K562 (cell line): ENCODE results near the gene NEDD8. TPM values are rescaled to one million over a fixed set of nuclear protein-coding genes. Genes with fewer than 3 reads are reported as not detected.
A peak's percentile ranks its signal among the peaks of the same experiment; 100 is the strongest.

ENCODE experiments used
- ARID1B ChIP-seq: fragments of 450-650 bp; IDR thresholded peaks from 2 replicates; pipeline ENCODE4 v1.6.1; 2016; ENCODE audit warnings: antibody characterized with exemption, mild to moderate bottlenecking, inconsistent platforms
- ATF1 ChIP-seq, 2 experiments: fragments of 450-650 bp in 1 of 2; IDR thresholded peaks; 2 replicates each; pipeline ENCODE4 v1.6.1; 2016; ENCODE audit warnings: missing compliant biosample characterization in 1 of 2, missing genetic modification characterization in 1 of 2
- CBFA2T2 ChIP-seq: fragments of 450-650 bp; conservative IDR thresholded peaks from 2 replicates; pipeline ENCODE4 v1.6.1; 2017; ENCODE audit warnings: mild to moderate bottlenecking
- CBX3 ChIP-seq, 2 experiments: IDR thresholded peaks; 1 replicate in 1 of 2; 2 replicates in 1 of 2; pipeline ENCODE4 v1.6.1; 2012; ENCODE audit warnings: inconsistent platforms in 2 of 2, low read length in 2 of 2, borderline replicate concordance in 1 of 2, control low read depth in 1 of 2
- FOXP1 ChIP-seq: sonication (generic); formaldehyde crosslinking; IDR thresholded peaks from 2 replicates; pipeline ENCODE4 v1.8.0; 2022; ENCODE audit warnings: mild to moderate bottlenecking, missing genetic modification reagents
- GABPA ChIP-seq: fragments of 200-800 bp; sonication (Bioruptor generic); conservative IDR thresholded peaks from 2 replicates; pipeline ENCODE4 v1.6.1; 2016; ENCODE audit warnings: low read depth, missing genetic modification characterization, missing compliant biosample characterization
- HDAC2 ChIP-seq: fragments of 450-650 bp; IDR thresholded peaks from 2 replicates; pipeline ENCODE4 v1.6.1; 2016; ENCODE audit warnings: mild to moderate bottlenecking
- NCOR1 ChIP-seq: fragments of 450-650 bp; IDR thresholded peaks from 2 replicates; pipeline ENCODE4 v1.6.1; 2016; ENCODE audit warnings: mild to moderate bottlenecking, moderate library complexity
- NFYB ChIP-seq: IDR thresholded peaks from 2 replicates; pipeline ENCODE4 v1.6.1; 2011; ENCODE audit warnings: mild to moderate bottlenecking, moderate library complexity; ENCODE audit not compliant: insufficient read length; ENCODE audit errors: extremely low read depth
- POLR2B ChIP-seq: fragments of 450-650 bp; IDR thresholded peaks from 2 replicates; pipeline ENCODE4 v1.6.1; 2018; ENCODE audit warnings: low read depth; ENCODE audit not compliant: partially characterized antibody
- RBFOX2 ChIP-seq: fragments of 200-400 bp; formaldehyde crosslinking; IDR thresholded peaks from 2 replicates; pipeline ENCODE4 v1.6.1; 2017; ENCODE audit warnings: low read depth, mild to moderate bottlenecking, low read length, moderate library complexity
- SUPT5H ChIP-seq: fragments of 450-650 bp; IDR thresholded peaks from 2 replicates; pipeline ENCODE4 v1.6.1; 2016
- TBL1XR1 ChIP-seq, 2 experiments: IDR thresholded peaks; 2 replicates each; pipeline ENCODE4 v1.6.1; 2012; ENCODE audit warnings: improper control_type of control experiment in 2 of 2, low read length in 2 of 2, mild to moderate bottlenecking in 1 of 2
- ZNF175 ChIP-seq: fragments of 200-800 bp; sonication (Bioruptor generic); IDR thresholded peaks from 2 replicates; pipeline ENCODE4 v1.6.1; 2016; ENCODE audit warnings: low read depth, mild to moderate bottlenecking, missing genetic modification characterization, missing compliant biosample characterization
- ZNF197 ChIP-seq: fragments of 200-800 bp; sonication (Bioruptor generic); IDR thresholded peaks from 2 replicates; pipeline ENCODE4 v1.6.1; 2016; ENCODE audit warnings: low read depth, missing genetic modification characterization, missing compliant biosample characterization
- ZNF316 ChIP-seq: fragments of 450-650 bp; IDR thresholded peaks from 2 replicates; pipeline ENCODE4 v1.6.1; 2016
- ZNF561 ChIP-seq: fragments of 450-650 bp; formaldehyde crosslinking; conservative IDR thresholded peaks from 2 replicates; pipeline ENCODE4 v1.4.0; 2020; ENCODE audit warnings: mild to moderate bottlenecking, moderate library complexity
- polyA plus RNA-seq, 8 experiments: library from polyadenylated mRNA; depleted of rRNA in 4 of 8; stranded (reverse) in 5 of 8; unstranded in 3 of 8; fragments of >200 nt; fragmentation: Nextera tagmentation in 2 of 8; fragmentation: Illumina TruSeq in 1 of 8; extraction: Ambion mirVana in 2 of 8; extraction: Trizol in 1 of 8; gene quantifications; 2 replicates each; pipeline versions ENCODE4 v1.2.1 to v1.2.3, GENCODE V29; 2011 to 2014; ENCODE audit warnings: inconsistent platforms in 1 of 8, missing spikeins in 1 of 8
- total RNA-seq, 7 experiments: library from RNA; depleted of rRNA in 6 of 7; stranded (reverse); fragments of >200 nt in 6 of 7; fragmentation: Illumina TruSeq in 2 of 7; extraction: Trizol in 2 of 7; gene quantifications; 2 replicates each; pipeline versions ENCODE4 v1.2.1 to v1.2.3, GENCODE V29; 2011 to 2021; ENCODE audit warnings: low replicate concordance in 1 of 7
- TF ChIP-seq, protein P1 (sequence below): sonication (generic); formaldehyde crosslinking; IDR thresholded peaks from 2 replicates; pipeline ENCODE4 v1.8.0; 2023; ENCODE audit warnings: mild to moderate bottlenecking, missing genetic modification reagents
- TF ChIP-seq, protein P2 (sequence below): sonication (generic); formaldehyde crosslinking; IDR thresholded peaks from 2 replicates; pipeline ENCODE4 v1.8.0; 2022; ENCODE audit warnings: mild to moderate bottlenecking, missing genetic modification reagents

The NEDD8 gene
- total and polyA plus RNA-seq, 9 of the 15 experiments (the other 6 are each of a cell fraction or from before 2014, with no cell fraction given): 142 to 691 (median 260) TPM

DNA sequence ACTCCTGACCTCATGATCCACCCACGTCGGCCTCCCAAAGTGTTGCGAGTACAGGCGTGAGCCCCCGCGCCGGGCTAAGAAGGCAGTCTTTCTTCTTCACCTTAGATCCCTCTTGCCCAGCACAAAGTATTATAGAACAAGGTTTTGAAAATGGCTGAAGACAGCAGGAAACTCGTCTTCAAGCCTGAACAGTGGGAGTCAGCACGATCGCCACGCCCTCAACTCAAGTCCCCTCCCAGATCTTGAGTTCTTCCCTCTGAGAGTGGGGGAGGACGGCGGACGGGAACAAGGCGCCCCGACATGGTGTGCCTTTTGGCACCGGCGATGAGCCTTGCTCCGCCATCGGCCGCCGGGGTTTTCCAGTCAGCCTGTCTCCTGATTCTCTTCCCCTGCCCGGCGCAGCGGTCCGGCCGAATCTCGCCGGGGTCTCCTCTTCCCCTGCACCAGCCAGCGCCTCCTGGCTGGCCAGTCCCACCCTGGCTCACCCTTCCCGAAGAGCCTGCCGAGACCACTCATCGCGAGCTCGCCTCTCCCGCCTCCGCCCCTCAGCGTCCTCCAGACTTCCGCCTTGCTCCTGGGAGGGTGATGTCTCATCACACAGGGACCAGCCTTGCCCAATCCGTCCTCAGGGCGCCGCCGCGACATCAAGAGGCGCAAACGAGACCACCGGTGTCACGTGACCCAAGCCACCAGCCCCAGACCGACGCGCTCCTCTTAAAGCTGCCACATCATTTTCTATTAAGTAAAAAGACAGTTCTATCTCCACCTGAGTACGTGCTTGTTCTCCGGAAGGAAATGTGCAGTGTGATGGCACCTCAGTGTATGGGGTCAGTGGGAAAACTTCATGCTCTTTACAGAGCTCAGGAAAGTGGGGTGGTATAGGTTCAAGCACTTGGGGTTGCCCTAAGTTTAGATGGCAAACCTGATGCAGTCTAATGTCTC lies 19.0 kb downstream of the NEDD8 start, which contains the start of gene CHMP4A (continued):
- TF ChIP-seq, protein P1, sequence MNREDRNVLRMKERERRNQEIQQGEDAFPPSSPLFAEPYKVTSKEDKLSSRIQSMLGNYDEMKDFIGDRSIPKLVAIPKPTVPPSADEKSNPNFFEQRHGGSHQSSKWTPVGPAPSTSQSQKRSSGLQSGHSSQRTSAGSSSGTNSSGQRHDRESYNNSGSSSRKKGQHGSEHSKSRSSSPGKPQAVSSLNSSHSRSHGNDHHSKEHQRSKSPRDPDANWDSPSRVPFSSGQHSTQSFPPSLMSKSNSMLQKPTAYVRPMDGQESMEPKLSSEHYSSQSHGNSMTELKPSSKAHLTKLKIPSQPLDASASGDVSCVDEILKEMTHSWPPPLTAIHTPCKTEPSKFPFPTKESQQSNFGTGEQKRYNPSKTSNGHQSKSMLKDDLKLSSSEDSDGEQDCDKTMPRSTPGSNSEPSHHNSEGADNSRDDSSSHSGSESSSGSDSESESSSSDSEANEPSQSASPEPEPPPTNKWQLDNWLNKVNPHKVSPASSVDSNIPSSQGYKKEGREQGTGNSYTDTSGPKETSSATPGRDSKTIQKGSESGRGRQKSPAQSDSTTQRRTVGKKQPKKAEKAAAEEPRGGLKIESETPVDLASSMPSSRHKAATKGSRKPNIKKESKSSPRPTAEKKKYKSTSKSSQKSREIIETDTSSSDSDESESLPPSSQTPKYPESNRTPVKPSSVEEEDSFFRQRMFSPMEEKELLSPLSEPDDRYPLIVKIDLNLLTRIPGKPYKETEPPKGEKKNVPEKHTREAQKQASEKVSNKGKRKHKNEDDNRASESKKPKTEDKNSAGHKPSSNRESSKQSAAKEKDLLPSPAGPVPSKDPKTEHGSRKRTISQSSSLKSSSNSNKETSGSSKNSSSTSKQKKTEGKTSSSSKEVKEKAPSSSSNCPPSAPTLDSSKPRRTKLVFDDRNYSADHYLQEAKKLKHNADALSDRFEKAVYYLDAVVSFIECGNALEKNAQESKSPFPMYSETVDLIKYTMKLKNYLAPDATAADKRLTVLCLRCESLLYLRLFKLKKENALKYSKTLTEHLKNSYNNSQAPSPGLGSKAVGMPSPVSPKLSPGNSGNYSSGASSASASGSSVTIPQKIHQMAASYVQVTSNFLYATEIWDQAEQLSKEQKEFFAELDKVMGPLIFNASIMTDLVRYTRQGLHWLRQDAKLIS (CRISPR knock-in tag): 0 out of 2 replicates have a peak, but pooled peaks have one; percentile 45
- TF ChIP-seq ZNF561: no peak
- TF ChIP-seq ZNF316: peak; percentile 10; the same call in 1 of the 2 replicates
- TF ChIP-seq, protein P2, sequence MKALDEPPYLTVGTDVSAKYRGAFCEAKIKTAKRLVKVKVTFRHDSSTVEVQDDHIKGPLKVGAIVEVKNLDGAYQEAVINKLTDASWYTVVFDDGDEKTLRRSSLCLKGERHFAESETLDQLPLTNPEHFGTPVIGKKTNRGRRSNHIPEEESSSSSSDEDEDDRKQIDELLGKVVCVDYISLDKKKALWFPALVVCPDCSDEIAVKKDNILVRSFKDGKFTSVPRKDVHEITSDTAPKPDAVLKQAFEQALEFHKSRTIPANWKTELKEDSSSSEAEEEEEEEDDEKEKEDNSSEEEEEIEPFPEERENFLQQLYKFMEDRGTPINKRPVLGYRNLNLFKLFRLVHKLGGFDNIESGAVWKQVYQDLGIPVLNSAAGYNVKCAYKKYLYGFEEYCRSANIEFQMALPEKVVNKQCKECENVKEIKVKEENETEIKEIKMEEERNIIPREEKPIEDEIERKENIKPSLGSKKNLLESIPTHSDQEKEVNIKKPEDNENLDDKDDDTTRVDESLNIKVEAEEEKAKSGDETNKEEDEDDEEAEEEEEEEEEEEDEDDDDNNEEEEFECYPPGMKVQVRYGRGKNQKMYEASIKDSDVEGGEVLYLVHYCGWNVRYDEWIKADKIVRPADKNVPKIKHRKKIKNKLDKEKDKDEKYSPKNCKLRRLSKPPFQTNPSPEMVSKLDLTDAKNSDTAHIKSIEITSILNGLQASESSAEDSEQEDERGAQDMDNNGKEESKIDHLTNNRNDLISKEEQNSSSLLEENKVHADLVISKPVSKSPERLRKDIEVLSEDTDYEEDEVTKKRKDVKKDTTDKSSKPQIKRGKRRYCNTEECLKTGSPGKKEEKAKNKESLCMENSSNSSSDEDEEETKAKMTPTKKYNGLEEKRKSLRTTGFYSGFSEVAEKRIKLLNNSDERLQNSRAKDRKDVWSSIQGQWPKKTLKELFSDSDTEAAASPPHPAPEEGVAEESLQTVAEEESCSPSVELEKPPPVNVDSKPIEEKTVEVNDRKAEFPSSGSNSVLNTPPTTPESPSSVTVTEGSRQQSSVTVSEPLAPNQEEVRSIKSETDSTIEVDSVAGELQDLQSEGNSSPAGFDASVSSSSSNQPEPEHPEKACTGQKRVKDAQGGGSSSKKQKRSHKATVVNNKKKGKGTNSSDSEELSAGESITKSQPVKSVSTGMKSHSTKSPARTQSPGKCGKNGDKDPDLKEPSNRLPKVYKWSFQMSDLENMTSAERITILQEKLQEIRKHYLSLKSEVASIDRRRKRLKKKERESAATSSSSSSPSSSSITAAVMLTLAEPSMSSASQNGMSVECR: peak; percentile 83
- TF ChIP-seq HDAC2: peak; percentile 46; the same call in 1 of the 2 replicates
- TF ChIP-seq ZNF175 (CRISPR knock-in tag): no peak
- TF ChIP-seq ZNF197 (CRISPR knock-in tag): no peak
- peak; percentile 81 for TF ChIP-seq ATF1 (CRISPR knock-in tag; IDR thresholded peaks at IDR 0.05)
- peak; percentile 98 for TF ChIP-seq ATF1 (tag; IDR thresholded peaks at IDR 0.05)
- TF ChIP-seq NCOR1: peak; percentile 61
- peak; percentile 95 for TF ChIP-seq RBFOX2
- TF ChIP-seq NFYB: peak; percentile 71
- TF ChIP-seq TBL1XR1 (IDR thresholded peaks at IDR 0.05; ENCODE audit: low read length in 2 of 2): peak in 1 of 2 experiments; percentile 40; a peak in 1 of 4 replicates
- peak; percentile 51; the same call in 1 of the 2 replicates for TF ChIP-seq ARID1B
- peak; percentile 97 for TF ChIP-seq SUPT5H
- TF ChIP-seq CBX3 (IDR thresholded peaks at IDR 0.05; ENCODE audit: borderline replicate concordance in 1 of 2, low read length in 2 of 2): no peak
- peak; percentile 96 for TF ChIP-seq CBFA2T2
- TF ChIP-seq GABPA (tag): peak; percentile 75
- 0 out of 2 replicates have a peak, but pooled peaks have one; percentile 35 for TF ChIP-seq FOXP1 (CRISPR knock-in tag)
- TF ChIP-seq POLR2B: peak; percentile 93
